Motor neuron (in vitro differentiated cells): Measurements from ENCODE around the gene MPLKIP. TPM values are rescaled to one million over a fixed set of nuclear protein-coding genes. Genes with fewer than 3 reads are reported as not detected.

Experiments
- ATAC-seq, 8 experiments: fragments of 200-7000 bp; cut with Tn5 transposase; replicated peaks in 6 of 8; 2 replicates each; pipeline ENCODE4 v1.8.0; 2021; ENCODE audit warnings: mild to moderate bottlenecking in 8 of 8, moderate library complexity in 8 of 8
- H3K27ac ChIP-seq, 2 donors: fragments of 250-450 bp; sonication (Bioruptor Pico); 2 replicates each; pipeline ENCODE4 v1.9.0; 2021; ENCODE audit warnings: antibody characterized with exemption in 2 of 2, mild to moderate bottlenecking in 2 of 2, moderate library complexity in 1 of 2
- H3K4me1 ChIP-seq, 2 donors: fragments of 250-450 bp; sonication (Bioruptor Pico); replicated peaks in 1 of 2; 2 replicates each; pipeline ENCODE4 v1.6.1; 2021; ENCODE audit warnings: antibody characterized with exemption in 2 of 2, mild to moderate bottlenecking in 2 of 2, moderate library complexity in 1 of 2
- H3K4me3 ChIP-seq, 5 donors: fragments of 250-450 bp; sonication (Bioruptor Pico); 2 replicates each; pipeline ENCODE4 v1.9.0; 2021; ENCODE audit warnings: antibody characterized with exemption in 5 of 5, mild to moderate bottlenecking in 5 of 5, moderate library complexity in 4 of 5
- WGBS, 10 experiments: fragments of 450-650 bp; shearing (Covaris generic); methylation state at CpG; one replicate each; pipeline ENCODE4 v1.0.0; 2022; 5-methylcytosine and 5-hydroxymethylcytosine counted together
- in situ Hi-C, 9 experiments: fragments of 400-800 bp; cut with MboI; loops; one replicate each; pipeline ENCODE4 v1.15.0; 2021; ENCODE audit warnings: low sequenced_read_pairs in 9 of 9, low pct_unique_long_range_greater_than_20kb in 2 of 9; ENCODE audit not compliant: unreplicated experiment in 9 of 9
- total RNA-seq, 8 experiments: library from RNA; unstranded; fragments of 300-600 nt; gene quantifications; 2 replicates each; pipeline versions ENCODE4 v1.2.3 to v1.2.4, GENCODE V29; 2022

The MPLKIP gene
- total RNA-seq, 8 experiments from 2014 or later, result 21.3 to 58.7 (median 33.9) TPM

DNA sequence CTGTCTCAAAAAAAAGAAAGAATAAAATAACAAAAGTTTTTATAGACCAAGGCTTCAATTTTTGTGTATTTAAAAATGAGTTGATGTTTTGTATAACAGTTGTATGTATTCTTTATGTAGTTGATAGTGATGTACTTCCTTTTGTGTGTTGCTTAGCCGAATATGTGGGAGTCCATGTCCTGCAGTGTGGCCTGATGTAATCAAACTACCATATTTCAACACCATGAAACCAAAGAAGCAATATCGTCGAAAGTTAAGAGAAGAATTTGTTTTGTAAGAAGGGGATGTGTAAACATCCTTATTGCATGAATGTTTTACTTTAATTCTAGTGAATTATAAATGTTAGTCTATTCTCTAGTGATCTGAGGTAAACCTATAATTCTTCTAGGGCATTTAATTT is 56.6 kb downstream of the MPLKIP start:
- ATAC-seq, result no peak

More for the DNA sequence above, 56.6 kb downstream of the MPLKIP start:
- in situ Hi-C loops, result no loop called here
- 60 to 100% (median 94%) methylated on average over 1 to 3 of the region's 3 CpGs; no CpG with 5 or more reads in 1 of the 10 experiments for WGBS, 10 experiments
- no peak overlapping the region for H3K4me3 ChIP-seq
- no peak overlapping the region for H3K27ac ChIP-seq
- H3K4me1 ChIP-seq, result no peaks in the 10 kb centered on the region

Other genes with a start within 250 kb of the MPLKIP start
- gene CDK13, start 184.4 kb downstream of the MPLKIP start, total RNA-seq, result 10 to 100 TPM; 36.7 to 97.9 (median 53.9) TPM
- gene SUGCT, start 383 bp upstream of the MPLKIP start, total RNA-seq, result 10 to 100 TPM in 2 of 8 experiments, 1 to 10 TPM in 6; 2.3 to 26.1 (median 4.2) TPM